VCaP (cell line): Measurements from ENCODE around the gene RNF144A.

Experiments
- H3K27ac ChIP-seq: fragments of 450-650 bp; 2 replicates; pipeline ENCODE4 v1.5.1; 2017
- TF ChIP-seq, protein P1 (sequence below): fragments of 450-650 bp; conservative IDR thresholded peaks from 2 replicates; pipeline ENCODE4 v1.5.1; 2017; ENCODE audit warnings: mild to moderate bottlenecking, moderate library complexity

Gene RNF144A

DNA sequence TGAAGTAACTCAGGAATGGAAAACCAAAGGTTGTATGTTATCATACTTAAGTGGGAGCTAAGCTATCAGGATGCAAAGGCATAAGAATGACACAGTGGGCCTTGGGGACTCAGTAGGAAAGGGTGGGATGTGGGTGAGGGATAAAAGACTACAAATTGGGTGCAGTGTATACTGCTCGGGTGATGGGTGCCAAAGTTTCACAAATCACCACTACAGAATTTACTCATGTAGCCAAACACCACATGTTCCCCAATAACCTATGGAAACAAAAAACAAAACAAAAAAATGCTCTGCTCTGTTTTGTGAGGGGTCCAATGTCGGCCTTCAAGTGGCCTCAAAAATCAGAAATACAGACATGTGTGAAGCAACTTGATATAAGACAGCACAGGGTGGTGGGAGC is 8.9 kb upstream of the RNF144A start:
- TF ChIP-seq, protein P1, sequence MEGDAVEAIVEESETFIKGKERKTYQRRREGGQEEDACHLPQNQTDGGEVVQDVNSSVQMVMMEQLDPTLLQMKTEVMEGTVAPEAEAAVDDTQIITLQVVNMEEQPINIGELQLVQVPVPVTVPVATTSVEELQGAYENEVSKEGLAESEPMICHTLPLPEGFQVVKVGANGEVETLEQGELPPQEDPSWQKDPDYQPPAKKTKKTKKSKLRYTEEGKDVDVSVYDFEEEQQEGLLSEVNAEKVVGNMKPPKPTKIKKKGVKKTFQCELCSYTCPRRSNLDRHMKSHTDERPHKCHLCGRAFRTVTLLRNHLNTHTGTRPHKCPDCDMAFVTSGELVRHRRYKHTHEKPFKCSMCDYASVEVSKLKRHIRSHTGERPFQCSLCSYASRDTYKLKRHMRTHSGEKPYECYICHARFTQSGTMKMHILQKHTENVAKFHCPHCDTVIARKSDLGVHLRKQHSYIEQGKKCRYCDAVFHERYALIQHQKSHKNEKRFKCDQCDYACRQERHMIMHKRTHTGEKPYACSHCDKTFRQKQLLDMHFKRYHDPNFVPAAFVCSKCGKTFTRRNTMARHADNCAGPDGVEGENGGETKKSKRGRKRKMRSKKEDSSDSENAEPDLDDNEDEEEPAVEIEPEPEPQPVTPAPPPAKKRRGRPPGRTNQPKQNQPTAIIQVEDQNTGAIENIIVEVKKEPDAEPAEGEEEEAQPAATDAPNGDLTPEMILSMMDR = no peak
- H3K27ac ChIP-seq = no peak overlapping the region

DNA sequence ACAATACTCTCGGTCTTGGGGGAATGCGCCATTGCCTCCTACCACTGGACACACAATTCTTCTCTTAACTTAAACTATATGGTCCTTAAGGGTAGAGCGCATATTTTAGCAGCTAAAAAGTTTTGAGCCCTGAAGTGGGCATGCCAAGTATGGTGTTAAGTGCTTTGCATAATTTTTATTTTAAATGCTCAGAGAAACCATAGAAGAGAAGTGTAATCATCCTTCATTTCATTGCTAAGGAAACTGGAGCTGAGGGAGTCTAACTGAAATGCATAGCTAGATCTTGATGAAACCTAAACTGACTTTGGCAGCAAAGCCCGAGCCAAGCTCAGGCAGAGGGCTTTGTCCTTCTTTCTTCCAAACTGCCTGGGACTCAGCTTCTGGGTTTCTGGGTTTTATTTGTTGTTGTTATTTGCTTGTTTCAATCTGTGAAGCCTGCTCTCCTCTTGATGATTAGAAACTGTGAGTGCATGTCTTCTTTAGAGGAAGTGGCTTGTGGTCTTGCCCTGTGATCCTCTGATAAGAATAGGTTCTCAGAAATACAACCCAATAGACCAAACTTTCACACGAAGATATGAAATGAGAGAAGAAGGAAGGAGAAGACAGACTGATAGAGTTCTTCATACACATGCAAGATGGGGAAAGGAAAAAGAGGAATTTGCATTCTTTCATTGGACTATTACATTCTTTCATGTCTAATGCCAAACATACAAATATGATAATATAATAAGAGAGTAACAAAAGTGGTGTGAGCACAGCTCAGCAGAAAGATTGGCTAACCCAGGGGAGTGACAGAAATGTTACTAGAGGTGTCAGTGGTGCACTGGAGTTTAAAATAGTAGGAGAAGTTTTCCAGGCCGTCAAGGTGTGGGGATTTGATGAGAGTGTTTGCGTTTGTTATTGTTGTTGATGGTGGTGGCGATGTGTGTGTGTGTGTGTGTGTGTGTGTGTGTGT is 7.5 kb upstream of the RNF144A start:
- no peak overlapping the region for H3K27ac ChIP-seq
- TF ChIP-seq, protein P1 = no peak

DNA sequence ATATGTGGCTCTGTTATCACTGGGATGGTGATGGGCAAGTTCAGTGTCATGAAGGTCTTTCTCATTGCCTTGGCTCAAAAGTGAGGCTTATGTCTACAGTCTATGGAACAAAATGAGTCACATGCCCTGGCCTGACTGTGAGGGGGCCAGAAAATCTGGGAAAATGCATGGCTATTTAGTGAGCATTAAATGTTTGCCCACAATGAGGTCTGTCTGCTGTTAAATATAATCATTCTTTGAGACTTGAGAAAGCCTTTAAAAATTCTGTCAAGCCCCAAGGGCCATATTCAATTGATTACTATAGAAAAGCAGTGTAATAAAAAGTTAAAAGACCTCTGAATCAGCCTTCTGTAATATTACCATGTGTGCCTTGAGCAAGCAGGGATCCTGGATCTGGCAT is 5.5 kb upstream of the RNF144A start:
- H3K27ac ChIP-seq = no peak overlapping the region
- TF ChIP-seq, protein P1 = no peak

DNA sequence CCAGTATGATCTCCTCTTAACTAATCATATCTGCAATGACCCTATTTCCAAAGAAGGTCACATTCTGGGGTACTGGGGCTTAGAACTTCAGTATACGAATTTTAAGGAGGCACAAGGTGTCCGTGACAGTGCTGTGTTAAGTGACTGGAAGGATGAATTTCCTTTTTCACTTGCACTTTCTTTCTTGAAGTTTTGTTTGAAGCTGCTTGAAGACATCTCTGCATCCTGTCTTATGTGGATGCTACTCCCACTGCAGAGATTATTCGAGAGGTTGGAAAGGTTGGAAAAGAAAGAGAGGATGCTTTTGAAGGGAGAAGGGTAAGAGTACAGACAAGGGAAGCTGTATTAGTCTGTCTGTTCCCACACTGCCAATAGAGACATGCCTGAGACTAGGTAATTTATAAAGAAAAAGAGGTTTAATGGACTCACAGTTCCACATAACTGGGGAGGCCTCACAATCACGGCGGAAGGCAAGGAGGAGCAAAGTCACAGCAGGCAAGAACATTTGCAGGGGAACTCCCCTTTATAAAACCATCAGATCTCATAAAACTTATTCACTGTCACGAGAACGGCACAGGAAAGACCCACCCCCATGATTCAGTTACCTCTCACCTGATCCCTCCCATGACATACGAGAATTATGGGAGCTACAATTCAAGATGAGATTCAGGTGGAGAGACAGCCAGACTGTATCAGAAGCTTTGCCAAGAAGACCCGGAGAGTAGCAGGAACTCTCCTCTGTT is 3.6 kb upstream of the RNF144A start:
- TF ChIP-seq, protein P1 = no peak
- no peak overlapping the region for H3K27ac ChIP-seq

DNA sequence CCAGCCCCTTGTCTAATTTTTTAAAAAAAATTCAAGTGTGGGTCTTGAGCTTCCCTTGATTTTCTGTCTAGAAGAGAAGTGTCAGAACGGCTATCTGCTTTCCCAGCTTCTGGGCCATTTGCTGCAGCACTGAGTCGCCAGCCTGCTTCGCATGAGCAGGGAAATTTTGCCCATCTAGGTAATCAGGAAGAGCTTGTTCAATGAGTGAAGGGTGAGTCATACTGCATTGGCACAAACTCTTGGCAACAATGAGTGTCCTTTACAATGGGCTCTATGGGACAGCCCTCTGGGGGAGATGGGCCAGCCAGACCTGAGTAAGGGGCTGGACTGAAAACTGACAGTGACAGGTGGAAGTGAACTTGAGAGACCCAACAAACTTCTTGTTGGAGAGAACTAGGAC is 2.4 kb upstream of the RNF144A start:
- TF ChIP-seq, protein P1 = no peak
- H3K27ac ChIP-seq = no peak overlapping the region

DNA sequence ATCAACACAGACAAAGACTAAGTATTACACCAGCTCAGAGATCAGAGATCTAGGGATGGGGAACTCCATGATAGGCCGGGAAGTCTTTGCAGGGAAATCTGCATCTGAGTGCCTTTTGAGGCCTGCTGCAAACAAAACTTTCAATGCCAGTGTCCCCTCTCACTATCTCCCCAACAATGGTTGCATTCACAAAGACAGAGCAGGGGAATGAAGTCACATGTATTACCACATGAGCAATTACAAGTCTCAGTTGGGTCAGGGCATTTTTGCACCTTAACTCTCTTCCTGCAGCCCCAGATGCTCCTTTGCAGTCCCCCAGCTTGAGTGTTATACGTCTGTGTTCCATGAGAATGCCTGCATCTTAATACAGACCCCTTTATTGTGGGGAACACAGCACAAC is 1.8 kb upstream of the RNF144A start:
- no peak overlapping the region for H3K27ac ChIP-seq
- TF ChIP-seq, protein P1 = no peak

DNA sequence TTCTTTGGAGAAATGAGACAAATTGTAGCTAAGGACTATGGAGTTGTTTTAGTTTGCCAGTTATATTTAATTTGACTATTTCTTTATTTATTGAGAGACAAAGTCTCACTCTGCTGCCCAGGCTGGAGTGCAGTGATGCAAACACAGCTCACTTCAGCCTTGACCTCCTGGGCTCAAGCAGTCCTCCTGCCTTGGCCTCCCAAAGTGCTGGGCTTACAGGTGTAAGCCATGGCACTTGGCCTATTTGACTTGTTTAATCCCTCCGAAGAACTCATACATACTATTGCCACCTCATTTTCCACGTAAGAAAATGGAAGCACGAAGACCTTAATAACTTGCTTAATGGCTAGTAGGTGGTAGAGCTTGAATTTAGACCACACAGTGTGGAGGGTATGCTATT is 988 bp upstream of the RNF144A start:
- TF ChIP-seq, protein P1 = no peak
- no peak overlapping the region for H3K27ac ChIP-seq
